SJCRH30 (cell line): ENCODE data around the gene ALKBH5. TPM values are rescaled to one million over a fixed set of nuclear protein-coding genes. Genes with fewer than 3 reads are reported as not detected.
"Not testable (repeated sequence)": the region's sequence is repeated elsewhere in the genome, so short reads cannot be mapped to it uniquely, and the experiment has no call there.

ENCODE experiments used
- DNase-seq, 2 experiments: peaks; one replicate each; pipeline ENCODE4 v3.0.0-alpha.2; 2015 to 2020
- H3K27ac ChIP-seq: fragments of 250-450 bp; sonication (Bioruptor Pico); 2 replicates; pipeline ENCODE4 v1.5.1; 2020; ENCODE audit warnings: mild to moderate bottlenecking, moderate library complexity
- H3K27me3 ChIP-seq: fragments of 250-450 bp; sonication (Bioruptor Pico); 2 replicates; pipeline ENCODE4 v1.5.1; 2020; ENCODE audit warnings: mild to moderate bottlenecking, moderate library complexity
- H3K36me3 ChIP-seq: fragments of 250-450 bp; sonication (Bioruptor Pico); 2 replicates; pipeline ENCODE4 v1.5.1; 2020; ENCODE audit warnings: mild to moderate bottlenecking, moderate library complexity
- H3K4me1 ChIP-seq: fragments of 250-450 bp; sonication (Bioruptor Pico); 2 replicates; pipeline ENCODE4 v1.5.1; 2020; ENCODE audit warnings: mild to moderate bottlenecking, moderate library complexity
- H3K4me3 ChIP-seq: fragments of 250-450 bp; sonication (Bioruptor Pico); 2 replicates; pipeline ENCODE4 v1.5.1; 2020; ENCODE audit warnings: mild to moderate bottlenecking, moderate library complexity
- H3K9me3 ChIP-seq: fragments of 250-450 bp; sonication (Bioruptor Pico); replicated peaks from 2 replicates; pipeline ENCODE4 v1.5.1; 2020; ENCODE audit warnings: mild to moderate bottlenecking, moderate library complexity
- total RNA-seq: library from RNA; depleted of rRNA; stranded (reverse); fragments of >200 nt; shearing (Covaris generic); gene quantifications from 2 replicates; pipeline ENCODE4 v1.2.3, GENCODE V29; 2014

ALKBH5 gene
- total RNA-seq, 1 experiment from 2014 or later: 297 TPM

GRCh38 chr17:18213666-18214270 is 30.1 kb downstream of the ALKBH5 start:
- Histone ChIP-seq H3K36me3 (peaks cover 25% of the 10 kb centered on the region), H3K27ac (no peak overlapping the region)
- DNase-seq: peak in 1 of 2 experiments; percentile 60

DNA sequence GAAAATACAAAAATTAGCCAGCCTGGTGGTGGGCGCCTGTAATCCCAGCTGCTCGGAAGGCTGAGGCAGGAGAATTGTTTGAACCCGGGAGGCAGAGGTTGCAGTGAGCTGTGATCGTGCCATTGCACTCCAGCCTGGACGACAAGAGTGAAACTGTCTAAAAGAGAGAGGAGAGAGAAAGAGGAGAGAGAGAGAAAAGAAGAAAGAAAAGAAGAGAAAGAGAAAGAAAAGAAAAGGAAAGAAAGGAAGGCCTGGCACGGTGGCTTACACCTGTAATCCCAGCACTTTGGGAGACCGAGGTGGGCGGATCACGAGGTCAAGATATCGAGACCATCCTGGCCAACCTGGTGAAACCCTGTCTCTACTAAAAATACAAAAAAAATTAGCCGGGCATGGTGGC is 33.3 kb downstream of the ALKBH5 start:
- not testable (repeated sequence) for H3K36me3 ChIP-seq, H3K27ac ChIP-seq, DNase-seq, H3K27me3 ChIP-seq, H3K4me3 ChIP-seq, H3K9me3 ChIP-seq
- H3K4me1 ChIP-seq: peaks cover 17% of the 10 kb centered on the region

More at GRCh38 chr17:18213666-18214270, 30.1 kb downstream of the ALKBH5 start:
- no peak overlapping the region for H3K4me3 ChIP-seq
- no peaks in the 10 kb centered on the region for H3K27me3 ChIP-seq
- no peaks in the 10 kb centered on the region for H3K9me3 ChIP-seq
- H3K4me1 ChIP-seq: peaks cover 9% of the 10 kb centered on the region; the same call in 1 of the 2 replicates

- Histone ChIP-seq H3K9me3 (no peaks in the 10 kb centered on the region), H3K36me3 (no peaks in the 10 kb centered on the region), H3K4me1 (peaks cover 17% of the 10 kb centered on the region), H3K4me3 (no peak overlapping the region), H3K27me3 (no peaks in the 10 kb centered on the region), H3K27ac (no peak overlapping the region)
- peak; percentile 94 to 99 for DNase-seq
Observed at GRCh38 chr17:18217412-18218015, 33.9 kb downstream of the ALKBH5 start.

DNA sequence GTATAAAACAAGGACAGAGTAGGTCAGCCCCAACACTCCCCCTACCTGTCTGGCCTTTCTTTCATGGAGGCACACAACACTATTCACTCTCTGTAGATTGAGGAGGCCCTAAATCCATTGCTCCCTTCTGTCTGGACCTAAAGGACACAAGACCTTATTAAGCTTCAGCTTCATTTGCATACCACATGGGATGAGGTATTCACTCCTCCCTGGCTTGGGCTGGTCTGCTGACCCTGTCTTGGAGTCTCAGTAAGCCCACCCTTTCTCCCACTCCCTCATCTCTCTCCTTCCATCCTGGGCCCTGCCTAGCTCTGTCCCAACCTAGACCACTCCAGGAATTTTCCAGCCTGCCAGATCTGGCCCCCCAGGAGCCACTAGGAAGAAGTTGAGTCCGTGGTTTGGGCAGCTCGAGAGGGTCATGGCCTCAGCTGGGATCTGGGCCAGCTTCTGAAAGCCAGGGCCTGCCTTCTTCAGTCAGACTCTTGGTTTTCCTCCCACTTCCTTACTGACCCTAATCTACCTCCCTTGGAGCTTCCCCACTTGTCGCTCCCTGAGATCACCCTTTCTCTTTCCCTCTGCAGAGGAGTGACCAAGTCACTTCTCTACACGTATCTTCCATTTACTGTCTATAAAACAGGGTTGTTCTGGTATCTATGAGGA is 35.3 kb downstream of the ALKBH5 start:
- H3K27me3 ChIP-seq: no peaks in the 10 kb centered on the region
- DNase-seq: no peak
- no peak overlapping the region for H3K27ac ChIP-seq
- no peaks in the 10 kb centered on the region for H3K36me3 ChIP-seq
- H3K4me3 ChIP-seq: no peak overlapping the region
- H3K9me3 ChIP-seq: no peaks in the 10 kb centered on the region
- H3K4me1 ChIP-seq: peaks cover 17% of the 10 kb centered on the region

DNA sequence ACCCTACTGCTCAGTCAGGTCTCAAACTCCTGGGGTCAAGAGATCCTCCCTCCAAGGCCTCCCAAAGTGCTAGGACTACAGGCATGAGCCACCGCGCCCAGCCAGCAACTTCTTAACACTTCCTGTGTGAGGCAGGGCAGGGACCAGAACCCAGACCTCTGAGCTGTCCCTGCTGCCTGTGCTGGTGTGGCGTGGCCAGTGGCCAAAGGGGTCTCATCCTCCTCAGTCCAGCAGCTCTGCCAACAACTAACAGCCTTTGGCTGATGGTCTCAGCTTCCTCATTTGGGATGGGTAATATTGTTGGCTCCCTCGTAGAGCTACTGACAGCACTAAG is 40.4 kb downstream of the ALKBH5 start:
- Histone ChIP-seq H3K4me1 (peaks cover 21% of the 10 kb centered on the region), H3K27me3 (no peaks in the 10 kb centered on the region), H3K36me3 (no peaks in the 10 kb centered on the region), H3K9me3 (no peaks in the 10 kb centered on the region), H3K27ac (peak overlapping the region; percentile 63), H3K4me3 (peak overlapping the region; percentile 96)
- peak in 1 of 2 experiments; percentile 64 for DNase-seq

- DNase-seq: peak; percentile 95 to 97
- no peaks in the 10 kb centered on the region for H3K9me3 ChIP-seq
- H3K27ac ChIP-seq: peak overlapping the region; percentile 63
- H3K4me1 ChIP-seq: peaks cover 21% of the 10 kb centered on the region
- no peaks in the 10 kb centered on the region for H3K27me3 ChIP-seq
- H3K4me3 ChIP-seq: peak overlapping the region; percentile 96
- no peaks in the 10 kb centered on the region for H3K36me3 ChIP-seq
Observed at GRCh38 chr17:18224387-18225120, 40.9 kb downstream of the ALKBH5 start.

DNA sequence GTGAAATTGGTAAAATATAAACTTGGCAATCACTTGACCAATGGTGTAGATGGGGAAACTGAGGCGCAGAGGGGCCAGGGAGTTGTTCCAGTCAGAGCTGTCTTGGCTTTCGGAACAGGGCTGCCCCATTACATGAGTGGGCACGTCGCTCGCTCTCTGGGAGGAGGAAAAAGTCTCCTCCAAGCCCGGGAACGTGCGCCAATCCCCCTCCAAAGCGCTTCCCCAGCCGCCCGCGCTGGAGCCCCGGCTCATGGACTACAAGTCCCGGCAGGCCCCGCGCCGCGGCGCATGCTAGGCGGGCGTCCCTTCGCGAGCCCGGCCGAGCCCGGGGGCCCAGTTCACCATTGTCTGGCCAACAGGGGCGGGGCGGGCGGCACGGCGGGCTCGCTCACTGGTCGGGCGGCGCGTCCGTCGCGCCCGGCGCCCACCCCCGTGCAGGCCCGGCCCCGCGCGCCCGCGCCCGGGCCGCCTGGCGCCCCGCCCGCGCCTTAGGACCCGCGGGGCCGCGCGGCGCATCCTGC is 41.6 kb downstream of the ALKBH5 start, which contains the start of gene LLGL1:
Gene LLGL1 (plus strand): TSS at position 515 of the 521 bp plus-strand sequence. CDS start 48 bp downstream, outside the sequence.
- H3K4me3 ChIP-seq: peak within 1 kb of the TSS; percentile 96
- H3K9me3 ChIP-seq: no peaks in the 10 kb centered on the region
- peak; percentile 100 for DNase-seq
- H3K27me3 ChIP-seq: no peaks in the 10 kb centered on the region
- H3K36me3 ChIP-seq: no peaks in the 10 kb centered on the region
- H3K4me1 ChIP-seq: peaks cover 21% of the 10 kb centered on the region
- peak within 1 kb of the TSS; percentile 63 for H3K27ac ChIP-seq

DNA sequence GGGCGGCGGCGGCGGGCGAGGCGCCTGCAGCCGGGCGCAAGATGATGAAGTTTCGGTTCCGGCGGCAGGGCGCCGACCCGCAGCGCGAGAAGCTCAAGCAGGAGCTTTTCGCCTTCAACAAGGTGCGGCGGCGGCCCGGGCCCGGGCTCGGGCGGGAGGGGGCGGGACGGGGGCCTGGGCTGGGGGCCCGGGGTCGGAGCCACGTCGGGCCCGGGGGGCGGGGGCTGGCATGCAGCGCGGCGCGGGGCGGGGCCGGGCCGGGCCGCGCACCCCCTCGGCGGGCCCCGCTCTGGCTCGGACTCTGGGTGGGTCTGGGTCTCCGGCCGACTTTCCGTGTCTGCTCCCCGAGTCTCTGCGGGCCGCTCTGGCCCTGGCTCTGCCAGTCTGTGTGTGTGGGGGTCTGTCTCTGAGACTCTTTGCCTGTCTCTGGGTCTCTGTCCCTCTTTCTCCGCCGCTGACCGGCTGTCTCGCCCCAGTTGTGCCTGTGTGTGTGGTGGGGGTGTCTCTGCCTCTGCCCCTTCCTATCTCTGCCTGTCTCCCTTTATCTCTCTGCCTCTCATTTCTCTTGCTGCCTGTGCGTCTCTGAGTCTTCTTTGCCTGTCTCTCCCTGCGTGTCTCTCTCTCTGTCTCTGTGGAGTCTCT is 42.1 kb downstream of the ALKBH5 start:
- peak; percentile 65 to 74 for DNase-seq
- no peaks in the 10 kb centered on the region for H3K9me3 ChIP-seq
- no peaks in the 10 kb centered on the region for H3K36me3 ChIP-seq
- no peaks in the 10 kb centered on the region for H3K27me3 ChIP-seq
- H3K27ac ChIP-seq: no peak overlapping the region
- peaks cover 18% of the 10 kb centered on the region for H3K4me1 ChIP-seq
- H3K4me3 ChIP-seq: peak overlapping the region; percentile 96

GRCh38 chr17:18226284-18226945 is 42.8 kb downstream of the ALKBH5 start:
- H3K27ac ChIP-seq: no peak overlapping the region
- H3K4me3 ChIP-seq: peak overlapping the region; percentile 96
- H3K4me1 ChIP-seq: peaks cover 13% of the 10 kb centered on the region; the same call in 1 of the 2 replicates
- no peaks in the 10 kb centered on the region for H3K9me3 ChIP-seq
- no peak for DNase-seq
- no peaks in the 10 kb centered on the region for H3K36me3 ChIP-seq
- no peaks in the 10 kb centered on the region for H3K27me3 ChIP-seq

GRCh38 chr17:18227635-18228034 is 44.0 kb downstream of the ALKBH5 start:
- H3K4me3 ChIP-seq: no peak overlapping the region
- no peaks in the 10 kb centered on the region for H3K27me3 ChIP-seq
- no peak overlapping the region for H3K27ac ChIP-seq
- no peaks in the 10 kb centered on the region for H3K9me3 ChIP-seq
- no peak for DNase-seq
- H3K36me3 ChIP-seq: 0 out of 2 replicates have a peak, but pooled peaks cover 3% of the 10 kb centered on the region
- H3K4me1 ChIP-seq: peaks cover 13% of the 10 kb centered on the region; the same call in 1 of the 2 replicates

DNA sequence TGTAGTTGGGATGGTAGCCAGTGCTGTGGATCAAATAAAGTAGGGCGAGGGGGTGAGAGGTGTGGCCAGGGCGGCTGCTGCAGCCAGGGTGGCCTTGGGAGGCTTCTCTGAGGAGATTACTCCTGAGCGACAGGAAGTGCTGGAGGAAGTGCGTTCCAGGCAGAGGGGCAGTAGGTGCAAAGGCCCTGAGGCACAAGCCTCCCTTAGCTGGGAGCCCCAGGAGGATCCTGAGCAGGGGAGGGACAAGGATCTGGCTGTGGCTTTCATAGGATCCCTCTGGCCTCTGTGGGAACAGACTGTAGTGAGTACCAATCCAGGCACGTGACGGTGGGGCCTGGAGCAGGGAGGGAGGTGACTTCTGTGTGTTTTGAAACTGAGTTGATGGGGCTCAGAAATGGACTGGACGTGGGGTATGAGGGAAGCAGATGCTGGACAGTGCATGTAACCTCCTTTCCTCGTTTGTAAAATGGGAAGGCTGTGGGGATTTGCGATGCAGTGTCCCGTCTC is 44.6 kb downstream of the ALKBH5 start:
- Histone ChIP-seq H3K27me3 (no peaks in the 10 kb centered on the region), H3K4me3 (no peak overlapping the region), H3K36me3 (0 out of 2 replicates have a peak, but pooled peaks cover 3% of the 10 kb centered on the region), H3K4me1 (peaks cover 13% of the 10 kb centered on the region; the same call in 1 of the 2 replicates), H3K9me3 (no peaks in the 10 kb centered on the region), H3K27ac (no peak overlapping the region)
- no peak for DNase-seq

DNA sequence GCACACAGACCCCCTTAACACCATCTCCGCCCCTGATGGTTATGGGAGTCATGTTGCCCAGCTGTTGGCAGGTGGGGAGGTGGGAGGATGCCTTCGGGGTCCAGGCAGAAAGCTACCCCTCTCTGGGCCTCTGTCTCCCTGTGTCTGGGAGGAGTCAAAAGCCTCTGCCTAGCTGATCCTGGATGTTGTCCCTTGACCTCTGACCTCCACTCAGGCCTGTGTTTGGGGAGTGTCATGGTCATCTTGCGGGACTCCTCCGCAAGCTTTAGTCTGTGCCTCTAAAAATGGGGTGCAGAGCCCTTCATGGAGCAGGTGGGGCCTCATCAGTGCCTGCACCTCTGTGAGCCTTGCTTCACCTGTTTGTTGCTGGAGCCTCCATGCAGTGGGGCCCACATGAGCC is 45.6 kb downstream of the ALKBH5 start:
- no peaks in the 10 kb centered on the region for H3K9me3 ChIP-seq
- no peak overlapping the region for H3K27ac ChIP-seq
- no peaks in the 10 kb centered on the region for H3K27me3 ChIP-seq
- peaks cover 9% of the 10 kb centered on the region; the same call in 1 of the 2 replicates for H3K4me1 ChIP-seq
- DNase-seq: no peak
- H3K36me3 ChIP-seq: peaks cover 6% of the 10 kb centered on the region
- no peak overlapping the region for H3K4me3 ChIP-seq

GRCh38 chr17:18229771-18230170 is 46.1 kb downstream of the ALKBH5 start:
- H3K9me3 ChIP-seq: no peaks in the 10 kb centered on the region
- peaks cover 12% of the 10 kb centered on the region for H3K36me3 ChIP-seq
- H3K4me3 ChIP-seq: no peak overlapping the region
- peaks cover 7% of the 10 kb centered on the region; the same call in 1 of the 2 replicates for H3K4me1 ChIP-seq
- H3K27me3 ChIP-seq: no peaks in the 10 kb centered on the region
- H3K27ac ChIP-seq: no peak overlapping the region
- DNase-seq: no peak
